HCT116 (cell line): ENCODE results near the gene RIMS1. TPM values are rescaled to one million over a fixed set of nuclear protein-coding genes. Genes with fewer than 3 reads are reported as not detected.

Experiments used
- ATAC-seq: fragments of 200-7000 bp; cut with Tn5 transposase; 2 replicates; pipeline ENCODE4 v1.9.1; 2020; ENCODE audit warnings: mild to moderate bottlenecking, moderate library complexity
- BruUV-seq: library from RNA; stranded (reverse); fragments of 400-500 nt; replicated peaks from 2 replicates; lab custom pipeline; 2021; lab: Mats Ljungman, UMichigan
- CTCF ChIA-PET: fragments of 300-600 bp; sonication (Branson Sonifier 250); formaldehyde crosslinking; loops from one replicate; lab custom pipeline; 2021; ENCODE audit warnings: antibody characterized with exemption; lab: Charles Lee
- POLR2A ChIA-PET: fragments of 300-600, 350-600 bp; sonication (Branson Sonifier 250); formaldehyde crosslinking; loops from one replicate; lab custom pipeline; 2021; ENCODE audit warnings: antibody characterized with exemption; lab: Charles Lee
- RAD21 ChIA-PET, 2 experiments: fragments of 300-600 bp; sonication (Branson Sonifier 250); formaldehyde crosslinking; loops; one replicate each; lab custom pipeline; 2023; ENCODE audit warnings: low total read pairs in 2 of 2; ENCODE audit not compliant: uncharacterized antibody in 2 of 2, unreplicated experiment in 2 of 2, low non-redundant PET in 1 of 2; lab: Charles Lee
- DNase-seq: peaks from one replicate; pipeline ENCODE4 v3.0.0-alpha.2; 2010; ENCODE audit warnings: low read depth, low spot score
- H2AFZ ChIP-seq: fragments of 200-600 bp; shearing (Covaris generic), sonication (generic); 2 replicates; pipeline ENCODE4 v1.6.1; 2017; ENCODE audit warnings: low read depth, mixed run types, mixed read lengths, antibody characterized with exemption, low read length; ENCODE audit not compliant: poor library complexity, severe bottlenecking
- H3K27ac ChIP-seq: 2 replicates; pipeline ENCODE4 v1.5.1; 2012; ENCODE audit warnings: low read depth, low read length
- H3K27me3 ChIP-seq: fragments of 200-600 bp; sonication (generic); 2 replicates; pipeline ENCODE4 v1.6.1; 2016; ENCODE audit warnings: mixed run types, low read length, mixed read lengths; ENCODE audit not compliant: insufficient read depth
- H3K36me3 ChIP-seq, 2 experiments: fragments of 200-500 bp in 1 of 2; fragments of 200-600 bp in 1 of 2; sonication (Bioruptor generic) in 1 of 2; sonication (generic) in 1 of 2; 2 replicates each; pipeline versions ENCODE4 v1.5.1 to v1.6.1; 2014 to 2016; ENCODE audit warnings: low read length in 2 of 2, inconsistent platforms in 1 of 2, mixed read lengths in 1 of 2, mixed run types in 1 of 2; ENCODE audit not compliant: insufficient read depth in 2 of 2, control insufficient read depth in 1 of 2
- H3K4me1 ChIP-seq, 2 experiments: fragments of 200-600 bp in 1 of 2; sonication (generic) in 1 of 2; 2 replicates each; pipeline versions ENCODE4 v1.5.1 to v1.6.1; 2012 to 2017; ENCODE audit warnings: low read length in 2 of 2, inconsistent platforms in 1 of 2, mild to moderate bottlenecking in 1 of 2, mixed read lengths in 1 of 2, mixed run types in 1 of 2, moderate library complexity in 1 of 2; ENCODE audit not compliant: insufficient read depth in 2 of 2, control insufficient read depth in 1 of 2
- H3K4me2 ChIP-seq: fragments of 200-600 bp; sonication (generic); 2 replicates; pipeline ENCODE4 v1.6.1; 2017; ENCODE audit warnings: mixed run types, low read length, mixed read lengths
- H3K4me3 ChIP-seq, 2 experiments: fragments of 200-600 bp in 1 of 2; sonication (generic) in 1 of 2; replicated peaks in 1 of 2; 2 replicates each; pipeline ENCODE4 v1.5.1; 2011 to 2016; ENCODE audit warnings: low read length in 2 of 2, control low read depth in 1 of 2, low read depth in 1 of 2, mild to moderate bottlenecking in 1 of 2, mixed read lengths in 1 of 2, mixed run types in 1 of 2
- H3K79me2 ChIP-seq: fragments of 200-600 bp; sonication (generic); 2 replicates; pipeline ENCODE4 v1.6.1; 2017; ENCODE audit warnings: mild to moderate bottlenecking, mixed run types, low read length, moderate library complexity, mixed read lengths; ENCODE audit not compliant: insufficient read depth
- H3K9ac ChIP-seq: fragments of 200-600 bp; sonication (generic); 2 replicates; pipeline ENCODE4 v1.6.1; 2016; ENCODE audit warnings: low read length, mixed read lengths
- H3K9me2 ChIP-seq: fragments of 200-600 bp; sonication (generic), shearing (Covaris generic); 2 replicates; pipeline ENCODE4 v1.6.1; 2017; ENCODE audit warnings: mixed run types, mild to moderate bottlenecking, moderate library complexity; ENCODE audit not compliant: insufficient read depth
- H3K9me3 ChIP-seq, 2 experiments: fragments of 200-500 bp in 1 of 2; fragments of 200-600 bp in 1 of 2; sonication (Bioruptor generic) in 1 of 2; sonication (generic) in 1 of 2; 2 replicates each; pipeline ENCODE4 v1.6.1; 2014 to 2017; ENCODE audit warnings: low read length in 2 of 2, mixed read lengths in 2 of 2, inconsistent platforms in 1 of 2, low read depth in 1 of 2, mild to moderate bottlenecking in 1 of 2, mixed run types in 1 of 2, moderate library complexity in 1 of 2; ENCODE audit not compliant: control insufficient read depth in 1 of 2, insufficient read depth in 1 of 2
- H4K20me1 ChIP-seq: fragments of 200-600 bp; sonication (generic), shearing (Covaris generic); 2 replicates; pipeline ENCODE4 v1.6.1; 2017; ENCODE audit warnings: mixed run types, mild to moderate bottlenecking, moderate library complexity; ENCODE audit not compliant: insufficient read depth
- CBX3 ChIP-seq: IDR thresholded peaks from 2 replicates; pipeline ENCODE4 v1.6.1; 2012; ENCODE audit warnings: low read depth
- CEBPB ChIP-seq: IDR thresholded peaks from 2 replicates; pipeline ENCODE4 v1.6.1; 2012; ENCODE audit warnings: low read depth
- EGR1 ChIP-seq: IDR thresholded peaks from 2 replicates; pipeline ENCODE4 v1.6.1; 2012; ENCODE audit warnings: low read depth
- EZH2phosphoT487 ChIP-seq: fragments of 200-600 bp; IDR thresholded peaks from 2 replicates; pipeline ENCODE4 v1.6.1; 2018; ENCODE audit warnings: antibody characterized with exemption, borderline replicate concordance
- FOSL1 ChIP-seq: IDR thresholded peaks from 2 replicates; pipeline ENCODE4 v1.6.1; 2012; ENCODE audit warnings: low read depth
- JUND ChIP-seq: IDR thresholded peaks from 2 replicates; pipeline ENCODE4 v1.6.1; 2012
- POLR2A ChIP-seq: IDR thresholded peaks from 2 replicates; pipeline ENCODE4 v1.7.0; 2011; ENCODE audit warnings: borderline replicate concordance; ENCODE audit not compliant: insufficient read depth, insufficient read length; ENCODE audit errors: extremely low read depth
- POLR2AphosphoS5 ChIP-seq: IDR thresholded peaks from 2 replicates; pipeline ENCODE4 v1.6.1; 2011; ENCODE audit warnings: mild to moderate bottlenecking, low read depth, low read length, moderate library complexity
- RAD21 ChIP-seq: IDR thresholded peaks from 2 replicates; pipeline ENCODE4 v1.6.1; 2012; ENCODE audit warnings: low read depth, mild to moderate bottlenecking
- SIN3A ChIP-seq: IDR thresholded peaks from 2 replicates; pipeline ENCODE4 v1.6.1; 2012; ENCODE audit warnings: low read depth
- SP1 ChIP-seq: IDR thresholded peaks from 2 replicates; pipeline ENCODE4 v1.6.1; 2012; ENCODE audit warnings: low read depth
- ZFX ChIP-seq: fragments of 450-650 bp; IDR thresholded peaks from 2 replicates; pipeline ENCODE4 v1.6.1; 2017
- ZNF274 ChIP-seq: fragments of 200-500 bp; sonication (Bioruptor generic); IDR thresholded peaks from 2 replicates; pipeline ENCODE4 v1.6.1; 2014; ENCODE audit warnings: mild to moderate bottlenecking, low read depth, low read length, inconsistent platforms
- intact Hi-C: fragments of 100-400 bp; cut with micrococcal nuclease; formaldehyde crosslinking; loops from 2 replicates; pipeline ENCODE4 v1.10.0; 2022
- total RNA-seq: library from RNA; stranded (reverse); gene quantifications from one replicate; pipeline ENCODE4 v1.2.1, GENCODE V29; 2021; ENCODE audit not compliant: unreplicated experiment
- TF ChIP-seq, protein P1 (sequence below): IDR thresholded peaks from 2 replicates; pipeline ENCODE4 v1.6.1; 2012
- TF ChIP-seq, protein P2 (sequence below): IDR thresholded peaks from 2 replicates; pipeline ENCODE4 v1.6.1; 2012
- TF ChIP-seq, protein P3 (sequence below): IDR thresholded peaks from 2 replicates; pipeline ENCODE4 v1.6.1; 2012; ENCODE audit warnings: low read depth
- TF ChIP-seq, protein P4 (sequence below): IDR thresholded peaks from 2 replicates; pipeline ENCODE4 v1.6.1; 2011; ENCODE audit warnings: mild to moderate bottlenecking, low read length, moderate library complexity; ENCODE audit not compliant: insufficient replicate concordance; ENCODE audit errors: extremely low read depth

Gene RIMS1
- total RNA-seq, 1 experiment from 2014 or later = not detected

DNA sequence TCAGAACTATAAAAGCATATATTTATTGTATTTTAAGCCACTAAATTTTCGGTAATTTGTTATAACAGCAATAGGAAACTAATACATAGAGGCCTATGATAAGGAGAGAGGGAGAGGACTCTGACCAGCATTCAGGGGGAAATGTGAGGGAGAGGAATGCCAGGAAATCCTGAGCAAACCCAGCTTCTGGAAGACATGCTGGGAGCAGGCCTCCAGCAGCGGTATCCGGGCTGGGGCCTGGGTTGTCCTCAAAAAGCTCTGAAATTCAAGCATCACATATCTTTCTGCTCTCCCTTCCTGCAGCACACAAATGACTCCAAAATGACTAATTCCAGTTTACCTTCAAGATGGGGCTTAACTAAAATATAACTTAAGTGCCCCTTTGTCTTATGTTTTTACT is 33.4 kb upstream of the RIMS1 start:
- ATAC-seq (no peak), DNase-seq (no peak)
- Histone ChIP-seq H3K4me1 (no peaks in the 10 kb centered on the region), H3K9ac (no peak overlapping the region), H3K9me2 (no peaks in the 10 kb centered on the region), H2AFZ (no peak overlapping the region), H3K4me2 (no peak overlapping the region), H3K4me3 (no peak overlapping the region), H4K20me1 (no peaks in the 10 kb centered on the region), H3K9me3 (peaks cover 0 to 3% of the 10 kb centered on the region in 2 experiments; a peak in 1 of 4 replicates), H3K36me3 (no peaks in the 10 kb centered on the region)
- POLR2A ChIA-PET = no interaction called here
- CTCF ChIA-PET = no interaction called here
- RAD21 ChIA-PET = no interaction called here
- intact Hi-C loops = no loop called here
- TF ChIP-seq SP1 = no peak
- TF ChIP-seq, protein P1, sequence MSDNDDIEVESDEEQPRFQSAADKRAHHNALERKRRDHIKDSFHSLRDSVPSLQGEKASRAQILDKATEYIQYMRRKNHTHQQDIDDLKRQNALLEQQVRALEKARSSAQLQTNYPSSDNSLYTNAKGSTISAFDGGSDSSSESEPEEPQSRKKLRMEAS = no peak
- TF ChIP-seq CBX3 = no peak
- TF ChIP-seq, protein P2, sequence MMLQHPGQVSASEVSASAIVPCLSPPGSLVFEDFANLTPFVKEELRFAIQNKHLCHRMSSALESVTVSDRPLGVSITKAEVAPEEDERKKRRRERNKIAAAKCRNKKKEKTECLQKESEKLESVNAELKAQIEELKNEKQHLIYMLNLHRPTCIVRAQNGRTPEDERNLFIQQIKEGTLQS = no peak
- TF ChIP-seq, protein P3, sequence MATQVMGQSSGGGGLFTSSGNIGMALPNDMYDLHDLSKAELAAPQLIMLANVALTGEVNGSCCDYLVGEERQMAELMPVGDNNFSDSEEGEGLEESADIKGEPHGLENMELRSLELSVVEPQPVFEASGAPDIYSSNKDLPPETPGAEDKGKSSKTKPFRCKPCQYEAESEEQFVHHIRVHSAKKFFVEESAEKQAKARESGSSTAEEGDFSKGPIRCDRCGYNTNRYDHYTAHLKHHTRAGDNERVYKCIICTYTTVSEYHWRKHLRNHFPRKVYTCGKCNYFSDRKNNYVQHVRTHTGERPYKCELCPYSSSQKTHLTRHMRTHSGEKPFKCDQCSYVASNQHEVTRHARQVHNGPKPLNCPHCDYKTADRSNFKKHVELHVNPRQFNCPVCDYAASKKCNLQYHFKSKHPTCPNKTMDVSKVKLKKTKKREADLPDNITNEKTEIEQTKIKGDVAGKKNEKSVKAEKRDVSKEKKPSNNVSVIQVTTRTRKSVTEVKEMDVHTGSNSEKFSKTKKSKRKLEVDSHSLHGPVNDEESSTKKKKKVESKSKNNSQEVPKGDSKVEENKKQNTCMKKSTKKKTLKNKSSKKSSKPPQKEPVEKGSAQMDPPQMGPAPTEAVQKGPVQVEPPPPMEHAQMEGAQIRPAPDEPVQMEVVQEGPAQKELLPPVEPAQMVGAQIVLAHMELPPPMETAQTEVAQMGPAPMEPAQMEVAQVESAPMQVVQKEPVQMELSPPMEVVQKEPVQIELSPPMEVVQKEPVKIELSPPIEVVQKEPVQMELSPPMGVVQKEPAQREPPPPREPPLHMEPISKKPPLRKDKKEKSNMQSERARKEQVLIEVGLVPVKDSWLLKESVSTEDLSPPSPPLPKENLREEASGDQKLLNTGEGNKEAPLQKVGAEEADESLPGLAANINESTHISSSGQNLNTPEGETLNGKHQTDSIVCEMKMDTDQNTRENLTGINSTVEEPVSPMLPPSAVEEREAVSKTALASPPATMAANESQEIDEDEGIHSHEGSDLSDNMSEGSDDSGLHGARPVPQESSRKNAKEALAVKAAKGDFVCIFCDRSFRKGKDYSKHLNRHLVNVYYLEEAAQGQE = no peak
- TF ChIP-seq ZNF274 = no peak
- no peak for TF ChIP-seq EZH2phosphoT487
- no peak for TF ChIP-seq POLR2A
- TF ChIP-seq, protein P4, sequence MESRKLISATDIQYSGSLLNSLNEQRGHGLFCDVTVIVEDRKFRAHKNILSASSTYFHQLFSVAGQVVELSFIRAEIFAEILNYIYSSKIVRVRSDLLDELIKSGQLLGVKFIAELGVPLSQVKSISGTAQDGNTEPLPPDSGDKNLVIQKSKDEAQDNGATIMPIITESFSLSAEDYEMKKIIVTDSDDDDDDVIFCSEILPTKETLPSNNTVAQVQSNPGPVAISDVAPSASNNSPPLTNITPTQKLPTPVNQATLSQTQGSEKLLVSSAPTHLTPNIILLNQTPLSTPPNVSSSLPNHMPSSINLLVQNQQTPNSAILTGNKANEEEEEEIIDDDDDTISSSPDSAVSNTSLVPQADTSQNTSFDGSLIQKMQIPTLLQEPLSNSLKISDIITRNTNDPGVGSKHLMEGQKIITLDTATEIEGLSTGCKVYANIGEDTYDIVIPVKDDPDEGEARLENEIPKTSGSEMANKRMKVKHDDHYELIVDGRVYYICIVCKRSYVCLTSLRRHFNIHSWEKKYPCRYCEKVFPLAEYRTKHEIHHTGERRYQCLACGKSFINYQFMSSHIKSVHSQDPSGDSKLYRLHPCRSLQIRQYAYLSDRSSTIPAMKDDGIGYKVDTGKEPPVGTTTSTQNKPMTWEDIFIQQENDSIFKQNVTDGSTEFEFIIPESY = no peak
- TF ChIP-seq POLR2AphosphoS5 = no peak
- TF ChIP-seq EGR1 = no peak
- TF ChIP-seq SIN3A = no peak
- TF ChIP-seq CEBPB = no peak
- TF ChIP-seq ZFX = no peak
- TF ChIP-seq RAD21 = no peak
- TF ChIP-seq FOSL1 = no peak
- no peak for TF ChIP-seq JUND
- TF ChIP-seq, all 23 proteins: peak for 0
- no TSS peak for BruUV-seq
- Histone ChIP-seq H3K27ac (no peak overlapping the region), H3K27me3 (no peaks in the 10 kb centered on the region), H3K79me2 (no peaks in the 10 kb centered on the region)
